SK-N-SH (cell line): ENCODE measurements around the gene PRPF40B. TPM values are rescaled to one million over a fixed set of nuclear protein-coding genes. Genes with fewer than 3 reads are reported as not detected.

Experiments used
- CTCF ChIA-PET: fragments of 300-600, 350-600 bp; formaldehyde crosslinking; extraction: SDS; loops from one replicate; lab custom pipeline; 2021; lab: Yijun Ruan, JAX
- POLR2A ChIA-PET: fragments of 350-600 bp; sonication (Branson Sonifier 250); formaldehyde crosslinking; extraction: SDS; loops from one replicate; lab custom pipeline; 2020; ENCODE audit warnings: antibody characterized with exemption, inconsistent platforms; lab: Yijun Ruan, JAX
- DNase-seq: peaks from one replicate; pipeline ENCODE4 v3.0.0; 2012
- H2AFZ ChIP-seq: fragments of 200-600 bp; sonication (generic); 2 replicates; pipeline ENCODE4 v1.8.1; 2016; ENCODE audit warnings: antibody characterized with exemption, mild to moderate bottlenecking, low read depth
- H3F3A ChIP-seq: fragments of 200-600 bp; sonication (generic); replicated peaks from 2 replicates; pipeline ENCODE3; 2016; ENCODE audit warnings: antibody characterized with exemption, mild to moderate bottlenecking; ENCODE audit not compliant: insufficient read depth
- H3K27ac ChIP-seq, 2 experiments: fragments of 200-500 bp in 1 of 2; fragments of 200-600 bp in 1 of 2; sonication (Bioruptor generic) in 1 of 2; sonication (generic), shearing (Covaris generic) in 1 of 2; 2 replicates each; pipeline versions ENCODE4 v1.5.1 to v1.6.1; 2014 to 2016; ENCODE audit warnings: low read depth in 2 of 2, inconsistent platforms in 1 of 2, low read length in 1 of 2, mild to moderate bottlenecking in 1 of 2, mixed read lengths in 1 of 2
- H3K27me3 ChIP-seq: fragments of 200-600 bp; sonication (generic), shearing (Covaris generic); 2 replicates; pipeline ENCODE4 v1.6.1; 2016; ENCODE audit warnings: mixed run types; ENCODE audit not compliant: insufficient read depth
- H3K36me3 ChIP-seq, 2 experiments: fragments of 200-500 bp in 1 of 2; fragments of 200-600 bp in 1 of 2; sonication (Bioruptor generic) in 1 of 2; sonication (generic) in 1 of 2; replicated peaks in 1 of 2; 2 replicates each; pipeline versions ENCODE3 to v1.5.1; 2014 to 2016; ENCODE audit warnings: low read length in 1 of 2, mild to moderate bottlenecking in 1 of 2; ENCODE audit not compliant: insufficient read depth in 2 of 2, control insufficient read depth in 1 of 2
- H3K4me1 ChIP-seq, 2 experiments: fragments of 200-500 bp in 1 of 2; fragments of 200-600 bp in 1 of 2; sonication (Bioruptor generic) in 1 of 2; sonication (generic), shearing (Covaris generic) in 1 of 2; 2 replicates each; pipeline versions ENCODE4 v1.5.1 to v1.6.1; 2014 to 2016; ENCODE audit warnings: low read depth in 1 of 2, low read length in 1 of 2, mixed run types in 1 of 2; ENCODE audit not compliant: insufficient read depth in 2 of 2, control insufficient read depth in 1 of 2
- H3K4me2 ChIP-seq: fragments of 200-600 bp; sonication (generic), shearing (Covaris generic); 2 replicates; pipeline ENCODE4 v1.6.1; 2017; ENCODE audit warnings: mixed run types
- H3K4me3 ChIP-seq, 2 experiments: fragments of 200-500 bp in 1 of 2; fragments of 200-600 bp in 1 of 2; sonication (Bioruptor generic) in 1 of 2; sonication (generic), shearing (Covaris generic) in 1 of 2; 2 replicates each; pipeline versions ENCODE4 v1.5.1 to v1.8.1; 2014 to 2016; ENCODE audit warnings: low read depth in 2 of 2, inconsistent platforms in 1 of 2, low read length in 1 of 2, mild to moderate bottlenecking in 1 of 2, mixed read lengths in 1 of 2, moderate library complexity in 1 of 2
- H3K79me2 ChIP-seq: fragments of 200-600 bp; sonication (generic); 2 replicates; pipeline ENCODE4 v1.8.1; 2017; ENCODE audit warnings: mild to moderate bottlenecking; ENCODE audit not compliant: insufficient read depth
- H3K9ac ChIP-seq: fragments of 200-600 bp; sonication (generic); 2 replicates; pipeline ENCODE4 v1.6.1; 2017; ENCODE audit warnings: mixed run types
- H3K9me2 ChIP-seq: fragments of 200-600 bp; sonication (generic); 2 replicates; pipeline ENCODE4 v1.6.1; 2017; ENCODE audit warnings: mixed run types
- H3K9me3 ChIP-seq: fragments of 200-600 bp; sonication (generic); 2 replicates; pipeline ENCODE4 v1.6.1; 2017; ENCODE audit warnings: mixed run types, mild to moderate bottlenecking, moderate library complexity
- H4K20me1 ChIP-seq: fragments of 200-600 bp; sonication (generic); 2 replicates; pipeline ENCODE4 v1.6.1; 2017; ENCODE audit warnings: mild to moderate bottlenecking, mixed run types; ENCODE audit not compliant: insufficient read depth
- CHD2 ChIP-seq: fragments of 150-350 bp; IDR thresholded peaks from 2 replicates; pipeline ENCODE4 v1.6.1; 2018; ENCODE audit warnings: low read length; ENCODE audit not compliant: partially characterized antibody
- ELF1 ChIP-seq: IDR thresholded peaks from 2 replicates; pipeline ENCODE4 v1.4.0; 2012
- EP300 ChIP-seq, 2 experiments: IDR thresholded peaks; 2 replicates each; pipeline versions ENCODE4 v1.4.0 to v1.6.1; 2012; ENCODE audit warnings: borderline replicate concordance in 1 of 2, low read depth in 1 of 2, low read length in 1 of 2
- FOSL2 ChIP-seq: IDR thresholded peaks from 2 replicates; pipeline ENCODE4 v1.4.0; 2012; ENCODE audit warnings: low read depth, mild to moderate bottlenecking, moderate library complexity, borderline replicate concordance
- GABPA ChIP-seq: IDR thresholded peaks from 2 replicates; pipeline ENCODE4 v1.4.0; 2012; ENCODE audit warnings: low read depth, mild to moderate bottlenecking
- GATA2 ChIP-seq: sonication (generic); formaldehyde crosslinking; IDR thresholded peaks from 2 replicates; pipeline ENCODE4 v1.5.0; 2020; ENCODE audit warnings: mild to moderate bottlenecking, missing genetic modification reagents
- MAX ChIP-seq: IDR thresholded peaks from 2 replicates; pipeline ENCODE4 v1.4.0; 2012; ENCODE audit warnings: low read depth
- MEF2A ChIP-seq: IDR thresholded peaks from 2 replicates; pipeline ENCODE4 v1.4.0; 2012; ENCODE audit warnings: low read depth, borderline replicate concordance
- NFIC ChIP-seq: IDR thresholded peaks from 2 replicates; pipeline ENCODE4 v1.4.0; 2012; ENCODE audit warnings: borderline replicate concordance
- NRF1 ChIP-seq: IDR thresholded peaks from 2 replicates; pipeline ENCODE4 v1.6.1; 2012; ENCODE audit warnings: low read depth, mild to moderate bottlenecking, low read length
- PBX3 ChIP-seq: IDR thresholded peaks from 2 replicates; pipeline ENCODE4; 2012
- POLR2AphosphoS5 ChIP-seq: IDR thresholded peaks from 2 replicates; pipeline ENCODE4 v1.6.1; 2012; ENCODE audit warnings: low read depth, low read length
- RCOR1 ChIP-seq: fragments of 150-350 bp; IDR thresholded peaks from 2 replicates; pipeline ENCODE4 v1.6.1; 2017; ENCODE audit warnings: antibody characterized with exemption, low read length
- RXRA ChIP-seq: IDR thresholded peaks from 2 replicates; pipeline ENCODE4 v1.4.0; 2012; ENCODE audit warnings: low read depth, mild to moderate bottlenecking, borderline replicate concordance
- SIN3A ChIP-seq: IDR thresholded peaks from 2 replicates; pipeline ENCODE4 v1.6.1; 2012; ENCODE audit warnings: low read depth, mild to moderate bottlenecking, low read length, moderate library complexity, borderline replicate concordance
- TCF12 ChIP-seq: IDR thresholded peaks from 2 replicates; pipeline ENCODE4 v1.4.0; 2012
- YY1 ChIP-seq: IDR thresholded peaks from 2 replicates; pipeline ENCODE4 v1.4.0; 2012; ENCODE audit warnings: low read depth, mild to moderate bottlenecking
- ZBTB33 ChIP-seq: IDR thresholded peaks from 2 replicates; pipeline ENCODE4 v1.4.0; 2012; ENCODE audit warnings: low read depth, borderline replicate concordance
- WGBS: methylation state at CpG from one replicate; pipeline ENCODE4 v1.1.6; 2017; ENCODE audit warnings: low lambda C conversion rate; 5-methylcytosine and 5-hydroxymethylcytosine counted together
- polyA plus RNA-seq, 3 experiments: library from polyadenylated mRNA; depleted of rRNA; stranded (reverse); fragments of >200 nt; gene quantifications; 2 replicates each; pipeline ENCODE4 v1.2.3, GENCODE V29; 2012
- TF ChIP-seq, protein P1 (sequence below): IDR thresholded peaks from 2 replicates; pipeline ENCODE4 v1.6.1; 2012; ENCODE audit warnings: mild to moderate bottlenecking, low read depth, low read length, moderate library complexity
- TF ChIP-seq, protein P2 (sequence below): fragments of 200-600 bp; sonication (generic); IDR thresholded peaks from 2 replicates; pipeline ENCODE4 v1.6.1; 2017; ENCODE audit warnings: antibody characterized with exemption, mild to moderate bottlenecking, moderate library complexity

Gene PRPF40B
- polyA plus RNA-seq, 1 of the 3 experiments (the other 2 are of a cell fraction) = 27.0 TPM

GRCh38 chr12:49662998-49663843 is 39.9 kb downstream of the PRPF40B start:
- ChIA-PET POLR2A (interaction anchor here (0.5 to 2.3 kb wide), 4 partner anchors 10 to 171 kb away, joined by 4 to 12 read pairs (median 5); partner anchors contain the start of gene TMBIM6), CTCF (interaction anchor here (0.9 to 2.6 kb wide), 6 partner anchors 10 to 101 kb away, joined by 3 to 22 read pairs (median 4); partner anchors contain the start of gene TMBIM6)
- peak; percentile 50 for DNase-seq
- Histone ChIP-seq H2AFZ (no peak overlapping the region), H3K9me3 (no peaks in the 10 kb centered on the region), H3K79me2 (peaks cover 52% of the 10 kb centered on the region; the same call in 1 of the 2 replicates), H3K27ac (peak overlapping the region; percentile 89 to 91), H3F3A (peaks cover 19% of the 10 kb centered on the region), H4K20me1 (no peaks in the 10 kb centered on the region), H3K4me1 (peaks cover 20 to 29% of the 10 kb centered on the region in 2 experiments; a peak in 3 of 4 replicates), H3K27me3 (no peaks in the 10 kb centered on the region), H3K9ac (peak overlapping the region; percentile 58; the same call in 1 of the 2 replicates), H3K9me2 (no peaks in the 10 kb centered on the region), H3K4me3 (no peak overlapping the region; a peak in 1 of 4 replicates), H3K36me3 (peaks cover 8 to 14% of the 10 kb centered on the region in 2 experiments), H3K4me2 (peak overlapping the region; percentile 60)
- TF ChIP-seq ELF1 (peak; percentile 39; the same call in 1 of the 2 replicates), FOSL2 (no peak), TCF12 (peak; percentile 72), POLR2AphosphoS5 (no peak; the same call in 1 of the 2 replicates), MAX (0 out of 2 replicates have a peak, but pooled peaks have one; percentile 6), SIN3A (peak; percentile 76; the same call in 1 of the 2 replicates), EP300 (IDR thresholded peaks at IDR 0.05; ENCODE audit: borderline replicate concordance in 1 of 2, low read depth in 1 of 2, low read length in 1 of 2) (peak in 1 of 2 experiments; percentile 61; a peak in 1 of 4 replicates), RCOR1 (no peak), MEF2A (peak; percentile 95), NRF1 (no peak), RXRA (peak; percentile 92), PBX3 (peak; percentile 66), GATA2 (CRISPR knock-in tag) (no peak), CHD2 (no peak), ZBTB33 (no peak), YY1 (no peak), NFIC (peak; percentile 38; the same call in 1 of the 2 replicates), GABPA (peak; percentile 69)
- TF ChIP-seq, protein P1, sequence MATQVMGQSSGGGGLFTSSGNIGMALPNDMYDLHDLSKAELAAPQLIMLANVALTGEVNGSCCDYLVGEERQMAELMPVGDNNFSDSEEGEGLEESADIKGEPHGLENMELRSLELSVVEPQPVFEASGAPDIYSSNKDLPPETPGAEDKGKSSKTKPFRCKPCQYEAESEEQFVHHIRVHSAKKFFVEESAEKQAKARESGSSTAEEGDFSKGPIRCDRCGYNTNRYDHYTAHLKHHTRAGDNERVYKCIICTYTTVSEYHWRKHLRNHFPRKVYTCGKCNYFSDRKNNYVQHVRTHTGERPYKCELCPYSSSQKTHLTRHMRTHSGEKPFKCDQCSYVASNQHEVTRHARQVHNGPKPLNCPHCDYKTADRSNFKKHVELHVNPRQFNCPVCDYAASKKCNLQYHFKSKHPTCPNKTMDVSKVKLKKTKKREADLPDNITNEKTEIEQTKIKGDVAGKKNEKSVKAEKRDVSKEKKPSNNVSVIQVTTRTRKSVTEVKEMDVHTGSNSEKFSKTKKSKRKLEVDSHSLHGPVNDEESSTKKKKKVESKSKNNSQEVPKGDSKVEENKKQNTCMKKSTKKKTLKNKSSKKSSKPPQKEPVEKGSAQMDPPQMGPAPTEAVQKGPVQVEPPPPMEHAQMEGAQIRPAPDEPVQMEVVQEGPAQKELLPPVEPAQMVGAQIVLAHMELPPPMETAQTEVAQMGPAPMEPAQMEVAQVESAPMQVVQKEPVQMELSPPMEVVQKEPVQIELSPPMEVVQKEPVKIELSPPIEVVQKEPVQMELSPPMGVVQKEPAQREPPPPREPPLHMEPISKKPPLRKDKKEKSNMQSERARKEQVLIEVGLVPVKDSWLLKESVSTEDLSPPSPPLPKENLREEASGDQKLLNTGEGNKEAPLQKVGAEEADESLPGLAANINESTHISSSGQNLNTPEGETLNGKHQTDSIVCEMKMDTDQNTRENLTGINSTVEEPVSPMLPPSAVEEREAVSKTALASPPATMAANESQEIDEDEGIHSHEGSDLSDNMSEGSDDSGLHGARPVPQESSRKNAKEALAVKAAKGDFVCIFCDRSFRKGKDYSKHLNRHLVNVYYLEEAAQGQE = no peak; the same call in 1 of the 2 replicates
- TF ChIP-seq, protein P2, sequence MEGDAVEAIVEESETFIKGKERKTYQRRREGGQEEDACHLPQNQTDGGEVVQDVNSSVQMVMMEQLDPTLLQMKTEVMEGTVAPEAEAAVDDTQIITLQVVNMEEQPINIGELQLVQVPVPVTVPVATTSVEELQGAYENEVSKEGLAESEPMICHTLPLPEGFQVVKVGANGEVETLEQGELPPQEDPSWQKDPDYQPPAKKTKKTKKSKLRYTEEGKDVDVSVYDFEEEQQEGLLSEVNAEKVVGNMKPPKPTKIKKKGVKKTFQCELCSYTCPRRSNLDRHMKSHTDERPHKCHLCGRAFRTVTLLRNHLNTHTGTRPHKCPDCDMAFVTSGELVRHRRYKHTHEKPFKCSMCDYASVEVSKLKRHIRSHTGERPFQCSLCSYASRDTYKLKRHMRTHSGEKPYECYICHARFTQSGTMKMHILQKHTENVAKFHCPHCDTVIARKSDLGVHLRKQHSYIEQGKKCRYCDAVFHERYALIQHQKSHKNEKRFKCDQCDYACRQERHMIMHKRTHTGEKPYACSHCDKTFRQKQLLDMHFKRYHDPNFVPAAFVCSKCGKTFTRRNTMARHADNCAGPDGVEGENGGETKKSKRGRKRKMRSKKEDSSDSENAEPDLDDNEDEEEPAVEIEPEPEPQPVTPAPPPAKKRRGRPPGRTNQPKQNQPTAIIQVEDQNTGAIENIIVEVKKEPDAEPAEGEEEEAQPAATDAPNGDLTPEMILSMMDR = no peak
- WGBS = 30% methylated on average over 4 of the region's 5 CpGs
